K562 (cell line): ENCODE measurements around the gene COL6A1. TPM values are rescaled to one million over a fixed set of nuclear protein-coding genes. Genes with fewer than 3 reads are reported as not detected.
A peak's percentile ranks its signal among the peaks of the same experiment; 100 is the strongest.

Source experiments
- CTCF ChIP-seq, 3 experiments: IDR thresholded peaks in 2 of 3; conservative IDR thresholded peaks in 1 of 3; 2 replicates each; pipeline ENCODE4 v1.5.1; 2011 to 2012; ENCODE audit warnings: low read length in 3 of 3, mild to moderate bottlenecking in 3 of 3, control low read depth in 2 of 3, improper control_type of control experiment in 1 of 3, inconsistent platforms in 1 of 3, low read depth in 1 of 3, mixed read lengths in 1 of 3, moderate library complexity in 1 of 3; ENCODE audit not compliant: insufficient read depth in 2 of 3
- HNRNPL ChIP-seq: fragments of 200-400 bp; formaldehyde crosslinking; IDR thresholded peaks from 2 replicates; pipeline ENCODE4 v1.6.1; 2017; ENCODE audit warnings: low read depth, mild to moderate bottlenecking, low read length
- JUN ChIP-seq, 2 experiments: sonication (generic) in 1 of 2; formaldehyde crosslinking in 1 of 2; IDR thresholded peaks; 2 replicates each; pipeline versions ENCODE4 v1.6.1 to v1.8.0; 2012 to 2022; ENCODE audit warnings: borderline replicate concordance in 2 of 2, mild to moderate bottlenecking in 2 of 2, improper control_type of control experiment in 1 of 2, low read depth in 1 of 2, low read length in 1 of 2, missing genetic modification reagents in 1 of 2
- NRF1 ChIP-seq, 2 experiments: fragments of 450-650 bp; IDR thresholded peaks in 1 of 2; conservative IDR thresholded peaks in 1 of 2; 2 replicates each; pipeline ENCODE4 v1.6.1; 2014; ENCODE audit warnings: mild to moderate bottlenecking in 2 of 2
- OTX1 ChIP-seq: fragments of 450-650 bp; formaldehyde crosslinking; IDR thresholded peaks from 2 replicates; pipeline ENCODE4 v1.4.0; 2022; ENCODE audit warnings: mild to moderate bottlenecking
- TAF15 ChIP-seq: fragments of 200-400 bp; formaldehyde crosslinking; IDR thresholded peaks from 2 replicates; pipeline ENCODE4 v1.6.1; 2017; ENCODE audit warnings: mild to moderate bottlenecking, low read depth, low read length, moderate library complexity
- ZFX ChIP-seq: sonication (generic); formaldehyde crosslinking; IDR thresholded peaks from 2 replicates; pipeline ENCODE4 v1.8.0; 2022; ENCODE audit warnings: mild to moderate bottlenecking, missing genetic modification reagents, moderate library complexity
- ZNF41 ChIP-seq: fragments of 250-450 bp; sonication (Bioruptor Pico); conservative IDR thresholded peaks from 2 replicates; pipeline ENCODE4 v1.4.0; 2020; ENCODE audit warnings: mild to moderate bottlenecking
- ZNF740 ChIP-seq, 3 experiments: fragments of 200-800 bp in 1 of 3; sonication (Bioruptor generic) in 1 of 3; sonication (generic) in 1 of 3; formaldehyde crosslinking in 1 of 3; IDR thresholded peaks; 2 replicates each; pipeline versions ENCODE4 v1.6.1 to v1.8.0; 2016 to 2022; ENCODE audit warnings: mild to moderate bottlenecking in 2 of 3, missing compliant biosample characterization in 2 of 3, missing genetic modification characterization in 2 of 3, missing genetic modification reagents in 1 of 3
- polyA plus RNA-seq, 8 experiments: library from polyadenylated mRNA; depleted of rRNA in 4 of 8; stranded (reverse) in 5 of 8; unstranded in 3 of 8; fragments of >200 nt; fragmentation: Nextera tagmentation in 2 of 8; fragmentation: Illumina TruSeq in 1 of 8; extraction: Ambion mirVana in 2 of 8; extraction: Trizol in 1 of 8; gene quantifications; 2 replicates each; pipeline versions ENCODE4 v1.2.1 to v1.2.3, GENCODE V29; 2011 to 2014; ENCODE audit warnings: inconsistent platforms in 1 of 8, missing spikeins in 1 of 8
- total RNA-seq, 7 experiments: library from RNA; depleted of rRNA in 6 of 7; stranded (reverse); fragments of >200 nt in 6 of 7; fragmentation: Illumina TruSeq in 2 of 7; extraction: Trizol in 2 of 7; gene quantifications; 2 replicates each; pipeline versions ENCODE4 v1.2.1 to v1.2.3, GENCODE V29; 2011 to 2021; ENCODE audit warnings: low replicate concordance in 1 of 7
- TF ChIP-seq, protein P1 (sequence below), 2 experiments: fragments of 250-450 bp in 1 of 2; fragments of 450-650 bp in 1 of 2; sonication (Bioruptor Pico) in 1 of 2; IDR thresholded peaks; 2 replicates each; pipeline versions ENCODE4 v1.6.1 to v1.8.0; 2016 to 2021; ENCODE audit warnings: mild to moderate bottlenecking in 2 of 2, moderate library complexity in 2 of 2, missing compliant biosample characterization in 1 of 2, missing genetic modification characterization in 1 of 2
- TF ChIP-seq, protein P2 (sequence below): sonication (generic); formaldehyde crosslinking; IDR thresholded peaks from 2 replicates; pipeline ENCODE4 v1.8.0; 2022; ENCODE audit warnings: missing genetic modification reagents, mild to moderate bottlenecking, moderate library complexity, borderline replicate concordance
- TF ChIP-seq, protein P3 (sequence below): fragments of 150-350 bp; IDR thresholded peaks from 2 replicates; pipeline ENCODE4 v1.6.1; 2014; ENCODE audit warnings: low read depth, mild to moderate bottlenecking, low read length, borderline replicate concordance
- TF ChIP-seq, protein P4 (sequence below): sonication (generic); formaldehyde crosslinking; IDR thresholded peaks from 2 replicates; pipeline ENCODE4 v1.9.0; 2022; ENCODE audit warnings: mild to moderate bottlenecking, missing genetic modification reagents

COL6A1 gene
- total and polyA plus RNA-seq, 9 of the 15 experiments (the other 6 are each of a cell fraction or from before 2014, with no cell fraction given), result 0.07 to 1.3 (median 0.14) TPM; not detected in 3

DNA sequence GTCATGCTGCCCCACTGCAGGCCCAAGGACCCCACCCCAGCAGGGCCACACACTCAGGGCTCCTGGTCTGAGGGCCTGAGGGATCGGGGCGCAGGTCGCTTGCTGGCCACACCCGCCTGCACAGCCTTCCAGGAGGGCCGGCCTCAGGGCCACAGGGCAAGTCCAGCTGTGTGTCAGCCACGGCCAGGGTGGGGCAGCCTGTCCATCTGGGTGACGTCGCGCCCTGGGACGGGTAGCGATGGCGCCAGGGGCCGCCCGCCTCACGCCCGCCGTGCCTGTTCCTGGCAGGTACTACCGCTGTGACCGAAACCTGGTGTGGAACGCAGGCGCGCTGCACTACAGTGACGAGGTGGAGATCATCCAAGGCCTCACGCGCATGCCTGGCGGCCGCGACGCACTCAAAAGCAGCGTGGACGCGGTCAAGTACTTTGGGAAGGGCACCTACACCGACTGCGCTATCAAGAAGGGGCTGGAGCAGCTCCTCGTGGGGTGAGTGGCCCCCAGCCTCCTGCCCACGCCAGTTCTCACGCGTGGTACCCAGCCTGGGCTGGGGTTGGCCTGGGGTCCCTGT is 2.5 kb downstream of the COL6A1 start (continued):
- TF ChIP-seq, protein P1, sequence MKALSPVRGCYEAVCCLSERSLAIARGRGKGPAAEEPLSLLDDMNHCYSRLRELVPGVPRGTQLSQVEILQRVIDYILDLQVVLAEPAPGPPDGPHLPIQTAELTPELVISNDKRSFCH (CRISPR knock-in tag; IDR thresholded peaks at IDR 0.05), result no peak
- TF ChIP-seq, protein P1 (tag; IDR thresholded peaks at IDR 0.05), result 0 out of 2 replicates have a peak, but pooled peaks have one; percentile 23
- TF ChIP-seq OTX1 (CRISPR knock-in tag) (no peak), ZNF740 (CRISPR knock-in tag; IDR thresholded peaks at IDR 0.05) (0 out of 2 replicates have a peak, but pooled peaks have one; percentile 19), ZNF740 (tag; IDR thresholded peaks at IDR 0.05) (no peak), HNRNPL (peak; percentile 43; the same call in 1 of the 2 replicates), ZNF41 (CRISPR knock-in tag) (no peak), CTCF (IDR thresholded peaks at IDR 0.05 in 2 of 3, conservative IDR thresholded peaks at IDR 0.05 in 1 of 3; ENCODE audit: insufficient read depth in 2 of 3, low read depth in 1 of 3, low read length in 3 of 3) (0 out of 6 replicates have a peak, but pooled peaks of 1 of the 3 experiments have one; percentile 3), JUN (IDR thresholded peaks at IDR 0.05; ENCODE audit: borderline replicate concordance, low read depth, low read length) (no peak), JUN (CRISPR knock-in tag; IDR thresholded peaks at IDR 0.05; ENCODE audit: borderline replicate concordance) (peak; percentile 55; the same call in 1 of the 2 replicates), TAF15 (no peak), ZFX (peak; percentile 22; the same call in 1 of the 2 replicates), NRF1 (conservative IDR thresholded peaks at IDR 0.05 in 1 of 2, IDR thresholded peaks at IDR 0.05 in 1 of 2) (peak; percentile 90 to 92)
- TF ChIP-seq, protein P2, sequence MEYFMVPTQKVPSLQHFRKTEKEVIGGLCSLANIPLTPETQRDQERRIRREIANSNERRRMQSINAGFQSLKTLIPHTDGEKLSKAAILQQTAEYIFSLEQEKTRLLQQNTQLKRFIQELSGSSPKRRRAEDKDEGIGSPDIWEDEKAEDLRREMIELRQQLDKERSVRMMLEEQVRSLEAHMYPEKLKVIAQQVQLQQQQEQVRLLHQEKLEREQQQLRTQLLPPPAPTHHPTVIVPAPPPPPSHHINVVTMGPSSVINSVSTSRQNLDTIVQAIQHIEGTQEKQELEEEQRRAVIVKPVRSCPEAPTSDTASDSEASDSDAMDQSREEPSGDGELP (CRISPR knock-in tag), result peak; percentile 91
- TF ChIP-seq, protein P3, sequence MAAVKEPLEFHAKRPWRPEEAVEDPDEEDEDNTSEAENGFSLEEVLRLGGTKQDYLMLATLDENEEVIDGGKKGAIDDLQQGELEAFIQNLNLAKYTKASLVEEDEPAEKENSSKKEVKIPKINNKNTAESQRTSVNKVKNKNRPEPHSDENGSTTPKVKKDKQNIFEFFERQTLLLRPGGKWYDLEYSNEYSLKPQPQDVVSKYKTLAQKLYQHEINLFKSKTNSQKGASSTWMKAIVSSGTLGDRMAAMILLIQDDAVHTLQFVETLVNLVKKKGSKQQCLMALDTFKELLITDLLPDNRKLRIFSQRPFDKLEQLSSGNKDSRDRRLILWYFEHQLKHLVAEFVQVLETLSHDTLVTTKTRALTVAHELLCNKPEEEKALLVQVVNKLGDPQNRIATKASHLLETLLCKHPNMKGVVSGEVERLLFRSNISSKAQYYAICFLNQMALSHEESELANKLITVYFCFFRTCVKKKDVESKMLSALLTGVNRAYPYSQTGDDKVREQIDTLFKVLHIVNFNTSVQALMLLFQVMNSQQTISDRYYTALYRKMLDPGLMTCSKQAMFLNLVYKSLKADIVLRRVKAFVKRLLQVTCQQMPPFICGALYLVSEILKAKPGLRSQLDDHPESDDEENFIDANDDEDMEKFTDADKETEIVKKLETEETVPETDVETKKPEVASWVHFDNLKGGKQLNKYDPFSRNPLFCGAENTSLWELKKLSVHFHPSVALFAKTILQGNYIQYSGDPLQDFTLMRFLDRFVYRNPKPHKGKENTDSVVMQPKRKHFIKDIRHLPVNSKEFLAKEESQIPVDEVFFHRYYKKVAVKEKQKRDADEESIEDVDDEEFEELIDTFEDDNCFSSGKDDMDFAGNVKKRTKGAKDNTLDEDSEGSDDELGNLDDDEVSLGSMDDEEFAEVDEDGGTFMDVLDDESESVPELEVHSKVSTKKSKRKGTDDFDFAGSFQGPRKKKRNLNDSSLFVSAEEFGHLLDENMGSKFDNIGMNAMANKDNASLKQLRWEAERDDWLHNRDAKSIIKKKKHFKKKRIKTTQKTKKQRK, result no peak
- TF ChIP-seq, protein P4, sequence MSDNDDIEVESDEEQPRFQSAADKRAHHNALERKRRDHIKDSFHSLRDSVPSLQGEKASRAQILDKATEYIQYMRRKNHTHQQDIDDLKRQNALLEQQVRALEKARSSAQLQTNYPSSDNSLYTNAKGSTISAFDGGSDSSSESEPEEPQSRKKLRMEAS (CRISPR knock-in tag), result peak; percentile 79
